LNCaP clone FGC (cell line): ENCODE results near the gene NRCAM.

ENCODE experiments used
- DNase-seq: peaks from one replicate; pipeline ENCODE4 v3.0.0-alpha.2; 2011; ENCODE audit warnings: low read depth
- H3K4me3 ChIP-seq: 2 replicates; pipeline ENCODE4 v1.5.1; 2011; ENCODE audit warnings: mild to moderate bottlenecking, low read depth, low read length, control low read depth
- TF ChIP-seq, protein P1 (sequence below): IDR thresholded peaks from 2 replicates; pipeline ENCODE4 v1.5.1; 2012; ENCODE audit warnings: mild to moderate bottlenecking; ENCODE audit not compliant: control insufficient read depth, insufficient read depth; ENCODE audit errors: extremely low read depth

Gene NRCAM

DNA sequence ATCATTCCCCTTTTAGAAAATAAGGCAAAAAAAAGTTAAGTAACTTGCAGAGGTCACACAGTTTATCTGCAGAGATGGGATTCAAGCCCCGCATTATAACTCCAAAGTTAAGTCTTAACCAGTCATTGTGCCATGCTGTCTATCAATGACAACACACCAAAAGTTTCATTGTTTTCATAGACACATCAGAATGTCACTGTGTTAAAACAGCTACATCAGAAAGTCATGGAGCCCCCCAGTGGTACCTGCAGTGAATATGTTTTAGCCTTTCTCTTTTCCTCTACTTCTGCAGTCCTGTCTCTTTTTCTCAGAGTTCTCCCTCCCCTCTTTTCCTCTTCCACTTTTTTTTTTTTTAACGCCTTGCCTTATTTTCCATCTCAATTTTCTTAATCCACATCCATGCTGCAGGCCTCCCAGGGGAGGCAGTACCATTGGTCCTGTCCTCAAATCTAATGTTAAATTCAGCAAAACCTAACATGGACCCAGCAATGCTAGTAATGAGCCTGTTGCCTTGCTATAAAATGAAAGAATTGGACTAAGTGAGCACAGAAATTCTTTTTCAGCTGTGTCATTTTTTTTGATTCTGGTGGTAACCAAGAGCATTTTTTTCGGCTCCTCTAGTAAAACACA is 3.8 kb upstream of the NRCAM start:
- H3K4me3 ChIP-seq = no peak overlapping the region
- TF ChIP-seq, protein P1, sequence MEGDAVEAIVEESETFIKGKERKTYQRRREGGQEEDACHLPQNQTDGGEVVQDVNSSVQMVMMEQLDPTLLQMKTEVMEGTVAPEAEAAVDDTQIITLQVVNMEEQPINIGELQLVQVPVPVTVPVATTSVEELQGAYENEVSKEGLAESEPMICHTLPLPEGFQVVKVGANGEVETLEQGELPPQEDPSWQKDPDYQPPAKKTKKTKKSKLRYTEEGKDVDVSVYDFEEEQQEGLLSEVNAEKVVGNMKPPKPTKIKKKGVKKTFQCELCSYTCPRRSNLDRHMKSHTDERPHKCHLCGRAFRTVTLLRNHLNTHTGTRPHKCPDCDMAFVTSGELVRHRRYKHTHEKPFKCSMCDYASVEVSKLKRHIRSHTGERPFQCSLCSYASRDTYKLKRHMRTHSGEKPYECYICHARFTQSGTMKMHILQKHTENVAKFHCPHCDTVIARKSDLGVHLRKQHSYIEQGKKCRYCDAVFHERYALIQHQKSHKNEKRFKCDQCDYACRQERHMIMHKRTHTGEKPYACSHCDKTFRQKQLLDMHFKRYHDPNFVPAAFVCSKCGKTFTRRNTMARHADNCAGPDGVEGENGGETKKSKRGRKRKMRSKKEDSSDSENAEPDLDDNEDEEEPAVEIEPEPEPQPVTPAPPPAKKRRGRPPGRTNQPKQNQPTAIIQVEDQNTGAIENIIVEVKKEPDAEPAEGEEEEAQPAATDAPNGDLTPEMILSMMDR = peak; percentile 60
- DNase-seq = peak; percentile 4

- TF ChIP-seq, protein P1 = no peak
- no peak for DNase-seq
- H3K4me3 ChIP-seq = no peak overlapping the region
These were observed 1.6 kb upstream of the NRCAM start for GRCh38 chr7:108457871-108458270.

DNA sequence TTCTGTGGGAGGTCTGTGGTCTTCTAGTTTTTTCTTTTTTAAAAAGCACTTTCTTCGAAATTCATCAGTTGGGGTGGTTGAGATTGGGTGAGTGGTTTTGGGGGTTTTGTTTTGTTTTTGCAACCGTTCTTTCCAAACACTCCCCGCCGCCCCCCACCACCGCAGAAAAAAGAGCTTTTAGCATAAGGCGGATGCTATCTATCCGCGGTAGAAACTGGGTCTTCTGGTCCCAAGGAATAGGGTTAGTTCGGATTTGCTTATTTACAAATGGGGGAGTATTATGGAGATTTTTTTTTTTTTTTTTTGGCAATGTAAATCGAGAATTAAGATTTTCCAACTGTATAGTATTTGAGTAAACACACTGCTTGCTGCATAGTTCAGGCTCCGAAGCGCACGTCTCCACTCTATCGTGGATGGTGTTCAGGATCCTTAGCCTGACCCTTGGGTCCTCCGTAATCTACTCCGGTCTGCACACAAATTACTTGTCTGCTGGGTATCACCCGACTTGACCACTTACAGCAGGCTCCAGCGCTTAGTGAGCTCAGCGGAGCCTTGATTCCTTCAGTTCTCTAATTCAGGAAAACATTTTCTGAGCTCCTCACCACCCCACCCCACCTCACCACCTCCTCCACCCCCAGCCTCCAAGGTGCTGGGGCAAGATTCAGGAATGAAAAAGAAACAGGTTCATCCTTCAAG is 757 bp upstream of the NRCAM start:
- no peak for DNase-seq
- TF ChIP-seq, protein P1 = no peak
- H3K4me3 ChIP-seq = no peak overlapping the region

DNA sequence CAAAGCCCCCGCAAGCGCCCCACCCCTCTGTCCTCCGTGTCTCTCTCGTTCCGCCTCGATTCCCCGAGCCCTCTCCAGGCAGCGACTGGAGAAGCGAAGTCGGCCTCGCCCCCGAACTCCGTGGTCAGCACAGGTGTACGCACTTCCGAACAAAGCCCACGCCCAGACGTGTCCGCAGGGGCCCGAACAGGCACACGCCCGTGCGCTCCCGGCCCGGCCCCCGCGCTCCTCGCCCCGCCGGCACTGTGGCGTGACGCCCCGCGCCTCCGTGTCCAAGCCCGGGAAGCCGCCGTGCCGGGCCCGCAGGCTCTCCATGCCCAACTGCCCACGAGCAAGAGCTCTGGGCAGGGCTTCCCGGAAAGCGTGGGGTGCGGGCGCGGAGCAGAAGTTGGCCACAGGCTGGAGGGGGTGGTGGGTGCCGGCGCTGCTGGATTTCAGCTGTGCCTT is 662 bp downstream of the NRCAM start:
- peak overlapping the region; percentile 34 for H3K4me3 ChIP-seq
- TF ChIP-seq, protein P1 = no peak
- DNase-seq = no peak

GRCh38 chr7:108454674-108455550 is 1.3 kb downstream of the NRCAM start:
- H3K4me3 ChIP-seq = no peak overlapping the region
- DNase-seq = no peak
- TF ChIP-seq, protein P1 = no peak

GRCh38 chr7:108454317-108454673 is 1.9 kb downstream of the NRCAM start:
- TF ChIP-seq, protein P1 = no peak
- no peak for DNase-seq
- no peak overlapping the region for H3K4me3 ChIP-seq
